ENCODE measurements around the gene KIAA0513. TPM values are rescaled to one million over a fixed set of nuclear protein-coding genes. Genes with fewer than 3 reads are reported as not detected.

Gene KIAA0513
- total and polyA plus RNA-seq, 2 of the 13 experiments (the other 11 are each of a cell fraction or from before 2014, with no cell fraction given) = 1.8 TPM

DNA sequence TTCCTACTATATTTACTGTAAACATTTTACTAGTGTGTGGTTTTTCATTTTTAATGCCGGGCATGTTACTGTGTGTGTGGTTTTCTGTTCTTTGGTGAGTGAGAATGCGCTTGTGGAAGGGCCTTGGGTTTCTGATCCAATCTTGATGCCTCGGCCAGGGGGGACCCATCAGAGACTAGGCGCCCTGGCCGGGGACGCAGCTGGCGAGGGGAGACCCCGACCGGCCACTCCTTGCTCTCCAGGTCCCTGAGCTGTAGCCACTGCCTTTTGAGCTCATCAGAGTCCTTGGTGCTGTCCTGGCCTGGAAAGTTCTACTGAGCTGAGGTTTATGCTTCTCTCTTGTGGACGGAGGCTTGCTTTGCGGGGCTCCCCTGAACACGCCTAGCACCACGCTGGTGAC is 37.5 kb downstream of the KIAA0513 start (continued):
- TF ChIP-seq, protein P1, sequence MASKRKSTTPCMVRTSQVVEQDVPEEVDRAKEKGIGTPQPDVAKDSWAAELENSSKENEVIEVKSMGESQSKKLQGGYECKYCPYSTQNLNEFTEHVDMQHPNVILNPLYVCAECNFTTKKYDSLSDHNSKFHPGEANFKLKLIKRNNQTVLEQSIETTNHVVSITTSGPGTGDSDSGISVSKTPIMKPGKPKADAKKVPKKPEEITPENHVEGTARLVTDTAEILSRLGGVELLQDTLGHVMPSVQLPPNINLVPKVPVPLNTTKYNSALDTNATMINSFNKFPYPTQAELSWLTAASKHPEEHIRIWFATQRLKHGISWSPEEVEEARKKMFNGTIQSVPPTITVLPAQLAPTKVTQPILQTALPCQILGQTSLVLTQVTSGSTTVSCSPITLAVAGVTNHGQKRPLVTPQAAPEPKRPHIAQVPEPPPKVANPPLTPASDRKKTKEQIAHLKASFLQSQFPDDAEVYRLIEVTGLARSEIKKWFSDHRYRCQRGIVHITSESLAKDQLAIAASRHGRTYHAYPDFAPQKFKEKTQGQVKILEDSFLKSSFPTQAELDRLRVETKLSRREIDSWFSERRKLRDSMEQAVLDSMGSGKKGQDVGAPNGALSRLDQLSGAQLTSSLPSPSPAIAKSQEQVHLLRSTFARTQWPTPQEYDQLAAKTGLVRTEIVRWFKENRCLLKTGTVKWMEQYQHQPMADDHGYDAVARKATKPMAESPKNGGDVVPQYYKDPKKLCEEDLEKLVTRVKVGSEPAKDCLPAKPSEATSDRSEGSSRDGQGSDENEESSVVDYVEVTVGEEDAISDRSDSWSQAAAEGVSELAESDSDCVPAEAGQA (IDR thresholded peaks at IDR 0.05; ENCODE audit: low read depth) = no peak
- TF ChIP-seq, protein P1 (CRISPR knock-in tag; IDR thresholded peaks at IDR 0.05; ENCODE audit: borderline replicate concordance) = no peak
- TF ChIP-seq, protein P2, sequence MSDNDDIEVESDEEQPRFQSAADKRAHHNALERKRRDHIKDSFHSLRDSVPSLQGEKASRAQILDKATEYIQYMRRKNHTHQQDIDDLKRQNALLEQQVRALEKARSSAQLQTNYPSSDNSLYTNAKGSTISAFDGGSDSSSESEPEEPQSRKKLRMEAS (IDR thresholded peaks at IDR 0.05) = no peak
- TF ChIP-seq TBX3 (IDR thresholded peaks at IDR 0.05; ENCODE audit: borderline replicate concordance) (no peak), ZNF75D (CRISPR knock-in tag; IDR thresholded peaks at IDR 0.05; ENCODE audit: borderline replicate concordance) (no peak)
- TF ChIP-seq, protein P3, sequence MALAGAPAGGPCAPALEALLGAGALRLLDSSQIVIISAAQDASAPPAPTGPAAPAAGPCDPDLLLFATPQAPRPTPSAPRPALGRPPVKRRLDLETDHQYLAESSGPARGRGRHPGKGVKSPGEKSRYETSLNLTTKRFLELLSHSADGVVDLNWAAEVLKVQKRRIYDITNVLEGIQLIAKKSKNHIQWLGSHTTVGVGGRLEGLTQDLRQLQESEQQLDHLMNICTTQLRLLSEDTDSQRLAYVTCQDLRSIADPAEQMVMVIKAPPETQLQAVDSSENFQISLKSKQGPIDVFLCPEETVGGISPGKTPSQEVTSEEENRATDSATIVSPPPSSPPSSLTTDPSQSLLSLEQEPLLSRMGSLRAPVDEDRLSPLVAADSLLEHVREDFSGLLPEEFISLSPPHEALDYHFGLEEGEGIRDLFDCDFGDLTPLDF (CRISPR knock-in tag; IDR thresholded peaks at IDR 0.05) = no peak

Data from HepG2 (cell line).